Measurements from ENCODE around the gene EGFL7.

EGFL7 gene

GRCh38 chr9:136667214-136667939, 4.7 kb downstream of the EGFL7 start:
- no peak for DNase-seq (ENCODE audit: low read depth)
- no peak for TF ChIP-seq CTCF (IDR thresholded peaks at IDR 0.05; ENCODE audit: control insufficient read depth, insufficient read depth, low read depth, low read length, missing control alignments)
- H3K4me3 ChIP-seq (ENCODE audit: control insufficient read depth, low read depth, low read length): no peak overlapping the region

- no peak for DNase-seq (ENCODE audit: low read depth)
- TF ChIP-seq CTCF (IDR thresholded peaks at IDR 0.05; ENCODE audit: control insufficient read depth, insufficient read depth, low read depth, low read length, missing control alignments): no peak
- no peak overlapping the region for H3K4me3 ChIP-seq (ENCODE audit: control insufficient read depth, low read depth, low read length)
Measured at GRCh38 chr9:136667940-136668760, 5.4 kb downstream of the EGFL7 start.

- no peak overlapping the region for H3K4me3 ChIP-seq (ENCODE audit: control insufficient read depth, low read depth, low read length)
- no peak for TF ChIP-seq CTCF (IDR thresholded peaks at IDR 0.05; ENCODE audit: control insufficient read depth, insufficient read depth, low read depth, low read length, missing control alignments)
- DNase-seq (ENCODE audit: low read depth): no peak
Measured at GRCh38 chr9:136668983-136669790, 6.5 kb downstream of the EGFL7 start.

- no peak for DNase-seq (ENCODE audit: low read depth)
- no peak overlapping the region for H3K4me3 ChIP-seq (ENCODE audit: control insufficient read depth, low read depth, low read length)
- TF ChIP-seq CTCF (IDR thresholded peaks at IDR 0.05; ENCODE audit: control insufficient read depth, insufficient read depth, low read depth, low read length, missing control alignments): no peak
Measured at GRCh38 chr9:136669791-136670464, 7.2 kb downstream of the EGFL7 start.

- DNase-seq (ENCODE audit: low read depth): no peak
- TF ChIP-seq CTCF (IDR thresholded peaks at IDR 0.05; ENCODE audit: control insufficient read depth, insufficient read depth, low read depth, low read length, missing control alignments): no peak
- no peak overlapping the region for H3K4me3 ChIP-seq (ENCODE audit: control insufficient read depth, low read depth, low read length)
Measured at GRCh38 chr9:136670576-136671253, 8.0 kb downstream of the EGFL7 start.

Measured in AG09309 (cell line).